HG02973 (cell line): ENCODE measurements around the gene LMF2.
"Not testable (repeated sequence)": the region's sequence is repeated elsewhere in the genome, so short reads cannot be mapped to it uniquely, and the experiment has no call there.

Experiments used
- ATAC-seq: cut with Tn5 transposase; IDR thresholded peaks from one replicate; pipeline ENCODE4 v1.9.1; 2021; ENCODE audit warnings: moderate library complexity; ENCODE audit not compliant: unreplicated experiment

LMF2 gene, protein sequence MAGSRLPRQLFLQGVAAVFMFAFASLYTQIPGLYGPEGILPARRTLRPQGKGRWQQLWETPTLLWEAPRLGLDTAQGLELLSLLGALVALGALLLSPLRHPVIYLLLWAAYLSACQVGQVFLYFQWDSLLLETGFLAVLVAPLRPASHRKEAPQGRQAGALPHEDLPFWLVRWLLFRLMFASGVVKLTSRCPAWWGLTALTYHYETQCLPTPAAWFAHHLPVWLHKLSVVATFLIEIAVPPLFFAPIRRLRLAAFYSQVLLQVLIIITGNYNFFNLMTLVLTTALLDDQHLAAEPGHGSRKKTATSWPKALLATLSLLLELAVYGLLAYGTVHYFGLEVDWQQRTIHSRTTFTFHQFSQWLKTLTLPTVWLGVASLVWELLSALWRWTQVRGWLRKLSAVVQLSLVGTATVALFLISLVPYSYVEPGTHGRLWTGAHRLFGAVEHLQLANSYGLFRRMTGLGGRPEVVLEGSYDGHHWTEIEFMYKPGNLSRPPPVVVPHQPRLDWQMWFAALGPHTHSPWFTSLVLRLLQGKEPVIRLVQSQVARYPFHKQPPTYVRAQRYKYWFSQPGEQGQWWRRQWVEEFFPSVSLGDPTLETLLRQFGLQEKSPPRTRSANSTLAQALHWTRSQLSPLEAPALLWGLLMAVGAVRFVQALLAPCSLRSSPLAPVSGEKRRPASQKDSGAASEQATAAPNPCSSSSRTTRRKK

GRCh38 chr22:50507421-50507990 is at the start of gene LMF2:
LMF2 (minus strand) TSS chr22:50507702; CDS start chr22:50507675, 27 bp downstream.
- ATAC-seq = peak; percentile 44

DNA sequence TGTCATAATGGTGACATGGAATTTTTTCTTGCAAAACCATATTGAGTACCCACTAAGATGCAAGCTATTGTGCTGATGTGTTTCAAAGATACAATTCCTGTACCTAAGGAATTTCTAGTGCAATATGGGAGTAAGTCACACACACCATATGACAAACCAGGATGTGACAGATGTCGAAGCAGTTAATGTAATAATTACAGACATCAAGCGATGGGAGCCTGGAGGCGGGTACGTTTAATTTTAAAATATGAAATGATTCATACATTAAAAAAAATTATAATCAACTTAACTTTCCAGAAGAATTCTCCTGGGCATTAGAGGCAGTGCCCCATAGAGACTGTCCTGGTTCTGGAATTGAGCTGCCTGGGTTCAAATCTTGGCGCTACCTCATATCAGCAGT is 49.2 kb upstream of the LMF2 start:
- ATAC-seq = no peak

DNA sequence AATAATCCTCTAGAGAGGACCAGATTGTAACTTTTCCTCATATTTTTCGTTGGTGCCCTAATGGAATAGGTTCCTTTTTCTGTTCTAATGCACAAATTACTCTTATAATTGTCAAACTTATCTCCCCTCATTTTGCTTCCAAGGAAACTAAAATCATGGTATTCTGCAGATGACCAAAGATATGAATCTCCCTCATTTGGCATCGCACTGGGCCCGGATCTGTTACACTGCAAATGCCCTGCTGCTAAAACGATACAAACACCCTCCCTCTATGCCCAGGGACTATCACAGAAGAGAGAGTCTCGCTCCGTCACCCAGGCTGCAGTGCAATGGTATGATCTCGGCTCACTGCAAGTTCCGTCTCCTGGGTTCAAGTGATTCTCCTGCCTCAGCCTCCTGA is 45.8 kb upstream of the LMF2 start:
- no peak for ATAC-seq

DNA sequence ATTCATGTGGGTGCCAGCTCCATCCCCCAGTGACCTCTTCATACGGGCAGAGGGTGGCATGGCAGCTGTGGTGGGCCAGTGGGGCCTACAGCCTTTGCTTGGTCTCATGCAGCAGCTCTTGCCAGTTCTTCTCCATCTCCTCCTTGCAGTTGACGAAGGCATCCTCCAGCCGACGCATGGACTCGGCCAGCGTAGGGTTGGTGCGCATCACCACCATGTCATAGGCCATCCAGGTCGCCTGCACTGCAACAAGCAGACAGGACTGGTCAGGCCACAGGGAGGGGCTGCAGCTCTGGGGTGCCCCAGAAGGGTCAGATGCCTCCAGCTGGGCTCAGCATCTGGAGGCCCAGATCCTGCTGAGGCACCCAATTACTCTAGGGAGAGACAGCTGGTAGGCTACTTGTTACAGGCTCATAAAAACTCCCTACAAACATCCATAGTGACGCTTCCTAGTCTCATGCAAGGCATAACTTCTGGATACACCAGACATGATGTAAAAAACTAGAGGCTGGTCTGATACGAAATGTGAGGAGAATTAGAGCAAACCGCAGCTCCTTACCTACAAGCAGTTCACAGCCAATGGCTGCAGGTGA is 43.8 kb upstream of the LMF2 start:
- no peak for ATAC-seq

- ATAC-seq = no peak
Measured at GRCh38 chr22:50550395-50550794, 42.9 kb upstream of the LMF2 start.

DNA sequence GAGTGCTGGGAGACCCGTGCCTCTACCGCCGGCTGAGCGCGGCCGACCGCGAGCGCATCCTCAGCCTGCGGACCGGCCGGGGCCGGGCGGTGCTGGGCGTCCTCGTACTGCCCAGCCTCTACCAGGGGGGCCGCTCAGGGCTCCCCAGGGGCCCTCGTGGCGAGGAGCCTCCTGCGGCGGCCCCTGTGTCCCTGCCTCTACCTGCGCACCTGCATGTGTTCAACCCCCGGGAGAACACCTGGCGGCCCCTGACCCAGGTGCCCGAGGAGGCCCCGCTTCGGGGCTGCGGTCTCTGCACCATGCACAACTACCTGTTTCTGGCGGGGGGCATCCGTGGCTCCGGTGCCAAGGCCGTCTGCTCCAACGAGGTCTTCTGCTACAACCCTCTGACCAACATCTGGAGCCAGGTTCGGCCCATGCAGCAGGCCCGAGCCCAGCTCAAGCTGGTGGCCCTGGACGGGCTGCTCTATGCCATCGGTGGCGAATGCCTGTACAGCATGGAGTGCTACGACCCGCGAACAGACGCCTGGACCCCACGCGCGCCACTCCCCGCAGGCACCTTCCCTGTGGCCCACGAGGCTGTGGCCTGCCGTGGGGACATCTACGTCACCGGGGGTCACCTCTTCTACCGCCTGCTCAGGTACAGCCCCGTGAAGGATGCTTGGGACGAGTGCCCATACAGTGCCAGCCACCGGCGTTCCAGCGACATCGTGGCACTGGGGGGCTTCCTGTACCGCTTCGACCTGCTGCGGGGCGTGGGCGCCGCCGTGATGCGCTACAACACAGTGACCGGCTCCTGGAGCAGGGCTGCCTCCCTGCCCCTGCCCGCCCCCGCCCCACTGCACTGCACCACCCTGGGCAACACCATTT is 41.7 kb upstream of the LMF2 start:
- ATAC-seq = no peak

- ATAC-seq = no peak
Measured at GRCh38 chr22:50548040-50548920, 40.8 kb upstream of the LMF2 start.

DNA sequence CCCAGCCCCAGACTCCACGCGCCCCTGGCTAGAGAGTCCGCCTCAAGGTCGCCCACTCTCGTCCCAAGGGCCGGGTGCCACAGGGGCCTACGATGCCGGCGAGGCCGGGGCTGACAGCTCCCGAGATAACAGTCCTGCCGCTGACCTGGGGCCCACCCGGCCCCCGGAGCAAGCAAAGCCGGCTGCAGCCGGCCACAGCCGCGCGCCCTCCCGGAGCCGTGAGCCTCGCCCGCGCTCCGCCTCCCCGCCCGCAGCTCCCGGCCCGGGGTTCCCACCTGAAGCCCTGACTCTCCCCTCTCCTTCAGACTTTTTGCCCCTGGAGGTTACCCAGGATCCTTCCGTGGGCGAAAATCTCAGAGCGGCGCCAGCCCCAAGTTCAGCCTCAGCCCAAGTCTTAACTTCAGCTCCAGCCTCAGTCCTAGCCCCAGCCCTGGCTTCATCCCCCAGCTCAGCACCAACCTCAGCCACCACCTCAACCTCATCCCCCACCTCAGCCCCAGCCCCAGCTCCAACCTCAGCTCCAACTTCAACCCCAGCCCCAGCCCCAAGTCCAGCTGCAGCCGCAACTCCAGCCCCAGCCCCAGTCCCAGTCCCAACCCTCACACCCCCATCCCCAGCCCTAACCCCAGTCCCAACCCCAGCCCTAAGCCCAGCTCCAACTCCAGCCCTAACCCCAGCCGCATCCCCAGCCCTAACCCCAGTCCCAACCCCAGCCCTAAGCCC is 39.9 kb upstream of the LMF2 start:
- ATAC-seq = no peak

DNA sequence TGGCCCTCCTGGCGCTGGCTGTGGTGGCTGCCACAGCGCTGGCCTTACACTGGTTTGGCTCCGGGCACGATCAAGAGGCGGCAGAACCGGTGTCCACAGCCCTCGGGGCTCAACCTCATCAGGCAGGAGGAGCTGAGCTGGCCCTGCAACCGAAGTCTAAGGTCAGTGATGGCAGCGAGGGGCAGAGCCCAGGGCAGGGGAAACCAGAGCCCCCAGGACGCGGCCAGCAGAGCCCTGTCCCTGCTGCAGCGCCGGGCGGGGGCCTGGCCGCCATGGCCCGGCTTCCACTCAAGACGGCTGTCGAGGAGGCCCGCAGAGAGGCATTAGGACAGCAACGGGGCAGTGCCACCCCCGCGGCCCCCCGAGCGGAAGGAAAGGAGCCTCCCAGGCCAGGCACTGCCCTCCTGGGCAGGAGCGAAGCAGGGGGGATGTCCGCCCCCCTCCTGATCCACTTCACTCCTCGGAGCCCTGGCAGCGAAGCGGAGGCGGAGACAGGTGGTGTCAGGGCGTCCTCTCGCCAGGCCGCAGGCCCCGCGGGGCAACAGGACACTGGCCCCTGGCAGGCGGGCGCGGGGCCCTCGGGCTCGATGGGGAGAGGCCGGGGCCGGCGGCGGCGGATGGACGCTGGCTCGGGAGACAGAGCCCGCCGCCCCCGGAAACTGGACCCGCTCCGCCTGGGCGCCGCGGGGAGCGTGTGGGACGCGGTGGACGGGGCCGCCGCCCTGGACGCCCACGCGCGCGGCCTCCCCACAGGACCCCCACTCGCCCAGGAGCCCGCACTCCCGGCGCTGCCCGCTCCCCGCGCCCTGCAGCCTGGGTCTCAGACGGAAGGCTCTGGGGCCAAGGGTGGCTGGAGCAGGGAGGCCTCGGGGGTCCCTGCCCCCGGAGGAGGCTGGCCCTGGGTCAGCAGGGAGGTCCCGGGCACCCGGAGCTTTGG is 39.1 kb upstream of the LMF2 start:
- no peak for ATAC-seq

DNA sequence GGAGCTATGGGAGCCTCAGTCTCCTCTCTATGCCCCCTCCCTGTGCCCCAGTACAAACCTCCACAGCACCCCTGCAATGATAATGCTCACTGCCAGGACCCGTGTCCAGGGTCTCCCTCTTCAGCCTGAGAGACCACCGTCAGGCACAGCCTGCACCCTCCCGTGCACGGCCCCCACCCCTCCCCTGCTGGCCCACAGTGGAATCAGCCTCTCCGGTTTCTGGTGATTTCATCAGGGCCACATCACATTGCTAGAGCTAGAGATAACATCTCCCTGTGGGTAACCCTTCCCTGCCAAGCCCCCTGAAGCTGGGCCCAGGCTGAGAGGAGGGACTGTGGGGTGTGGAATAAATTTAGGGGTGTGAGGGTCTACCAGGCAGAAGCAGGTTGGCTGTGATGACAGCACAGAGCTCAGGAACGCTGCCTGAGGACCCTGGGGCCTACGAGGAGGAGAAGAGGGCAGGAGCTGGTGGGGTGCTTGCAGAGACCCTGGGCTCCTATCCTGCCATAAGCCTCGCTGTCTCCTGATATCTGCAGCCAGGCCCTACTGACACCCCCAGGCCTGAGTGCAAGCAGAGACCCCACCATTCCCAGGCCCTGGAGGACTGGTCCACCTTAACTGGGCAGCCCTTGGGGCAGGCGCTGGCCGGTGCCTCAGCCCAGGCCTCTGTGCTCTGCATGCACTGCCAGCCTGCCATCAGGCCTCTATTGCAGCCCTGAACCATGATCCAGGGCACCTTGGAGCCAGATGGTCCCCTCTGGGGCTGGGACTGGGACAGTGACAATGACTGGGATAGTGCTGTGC is 38.2 kb upstream of the LMF2 start, which contains the start of gene KLHDC7B:
Gene KLHDC7B (plus strand): TSS at position 378 of the 804 bp plus-strand sequence. CDS start 345 bp downstream, at position 723.
- ATAC-seq = no peak

- no peak for ATAC-seq
Measured at GRCh38 chr22:50544746-50545253, 37.3 kb upstream of the LMF2 start.

DNA sequence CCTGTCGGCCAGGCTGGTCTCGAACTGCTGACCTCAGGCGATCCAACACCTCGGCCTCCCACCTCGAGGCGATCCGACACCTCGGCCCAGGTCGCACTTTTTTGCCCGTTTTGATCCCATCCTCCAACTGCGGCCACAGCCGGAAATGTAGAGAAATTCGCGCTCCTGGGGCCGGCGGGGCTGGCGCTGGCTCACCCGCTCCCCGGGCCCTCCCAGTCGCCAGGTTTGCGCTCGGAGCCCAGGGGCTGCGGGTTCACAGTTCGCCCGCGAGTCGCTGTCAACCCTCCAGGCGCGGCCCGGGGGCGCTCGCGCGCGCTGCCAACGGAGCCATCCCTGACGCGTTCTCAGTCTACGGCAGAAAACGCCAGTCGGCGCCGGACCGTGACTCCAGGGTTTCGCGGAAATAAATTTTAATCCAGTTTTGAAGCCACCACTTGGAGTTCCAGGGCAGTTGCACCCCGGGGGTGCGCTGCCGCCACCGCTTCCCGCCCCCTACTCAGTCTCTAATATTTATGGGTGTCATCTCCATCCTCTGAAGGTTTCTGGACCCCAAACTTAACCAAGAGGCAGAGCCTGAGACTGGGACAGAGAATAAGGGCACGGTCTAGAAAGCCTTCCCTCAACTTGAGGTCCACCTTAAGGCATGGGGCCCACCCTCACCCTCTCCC is 36.7 kb upstream of the LMF2 start:
- no peak for ATAC-seq

DNA sequence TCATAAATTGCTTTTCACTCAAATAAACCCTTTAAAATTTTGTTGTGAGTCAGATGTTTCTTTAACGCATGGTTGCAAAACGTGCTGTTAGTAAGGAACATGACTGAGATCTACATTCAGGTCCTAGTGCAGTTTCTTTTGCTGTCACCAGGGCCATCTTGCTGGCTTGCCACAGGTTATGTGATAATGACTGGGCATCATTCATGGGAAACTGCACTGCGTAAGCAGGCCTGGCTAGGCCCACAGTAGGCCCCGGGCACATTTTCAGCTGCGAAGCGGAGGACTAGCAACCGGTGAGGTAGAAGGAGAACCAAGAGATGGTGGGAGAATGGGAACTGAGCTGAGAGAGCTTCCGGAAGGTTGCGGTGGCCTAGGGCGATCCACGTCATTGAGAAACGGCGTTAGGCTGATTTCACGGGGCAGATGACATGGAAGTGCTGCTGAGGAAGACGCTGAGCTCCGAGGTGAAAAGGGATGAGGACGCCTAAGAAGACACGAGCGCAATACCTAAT is 35.0 kb upstream of the LMF2 start:
- ATAC-seq = peak; percentile 26

- not testable (repeated sequence) for ATAC-seq
Measured at GRCh38 chr22:50541667-50542026, 34.1 kb upstream of the LMF2 start.

DNA sequence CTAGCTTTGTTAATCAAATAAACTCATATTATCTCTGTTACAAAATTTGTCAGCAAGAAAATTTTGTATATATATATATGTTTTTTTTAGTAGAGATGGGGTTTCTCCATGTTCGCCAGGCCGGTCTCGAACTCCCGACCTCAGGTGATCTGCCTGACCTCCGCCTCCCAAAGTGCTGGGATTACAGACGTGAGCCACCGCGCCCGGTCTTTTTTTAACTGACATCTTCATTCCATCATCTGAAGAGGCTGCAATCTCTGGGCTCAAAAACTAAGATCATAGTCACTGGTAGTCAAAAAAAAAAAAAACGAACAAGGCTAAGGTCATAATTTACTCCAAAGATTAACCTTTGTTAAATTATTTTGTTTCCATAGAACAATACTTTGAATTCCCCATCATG is 32.9 kb upstream of the LMF2 start:
- no peak for ATAC-seq

GRCh38 chr22:50537765-50538164 is 30.3 kb upstream of the LMF2 start:
- no peak for ATAC-seq
